Osteoblast (primary cell): Measurements from ENCODE around the gene FARP1. TPM values are rescaled to one million over a fixed set of nuclear protein-coding genes. Genes with fewer than 3 reads are reported as not detected.

Experiments used
- DNase-seq: peaks from one replicate; pipeline ENCODE4 v3.0.0; 2011; ENCODE audit warnings: low spot score, mixed read lengths; ENCODE audit not compliant: insufficient read length; ENCODE audit errors: missing footprints
- H2AFZ ChIP-seq: 2 replicates; pipeline ENCODE4 v1.6.0; 2011; ENCODE audit warnings: mild to moderate bottlenecking, low read length
- H3K27ac ChIP-seq: 2 replicates; pipeline ENCODE4 v1.5.1; 2011; ENCODE audit warnings: mild to moderate bottlenecking, low read depth, low read length, moderate library complexity
- H3K27me3 ChIP-seq: 2 replicates; pipeline ENCODE4 v1.6.0; 2012; ENCODE audit warnings: mild to moderate bottlenecking, control low read depth, inconsistent platforms, low read length, moderate library complexity; ENCODE audit not compliant: insufficient read depth
- H3K36me3 ChIP-seq: 2 replicates; pipeline ENCODE4 v1.5.1; 2011; ENCODE audit warnings: mild to moderate bottlenecking, low read length, control low read depth, moderate library complexity; ENCODE audit not compliant: insufficient read depth
- H3K4me1 ChIP-seq: 2 replicates; pipeline ENCODE4 v1.5.1; 2011; ENCODE audit warnings: mild to moderate bottlenecking, low read length, control low read depth, moderate library complexity; ENCODE audit not compliant: insufficient read depth
- H3K4me2 ChIP-seq: 2 replicates; pipeline ENCODE4 v1.6.0; 2011; ENCODE audit warnings: mild to moderate bottlenecking, low read length; ENCODE audit not compliant: insufficient read depth
- H3K4me3 ChIP-seq: fragments of 200-600 bp; sonication (generic); 3 replicates; pipeline ENCODE4 v1.5.1; 2012; ENCODE audit warnings: mild to moderate bottlenecking, low read length, inconsistent platforms; ENCODE audit not compliant: insufficient read depth
- H3K79me2 ChIP-seq: 2 replicates; pipeline ENCODE4 v1.6.0; 2012; ENCODE audit warnings: mild to moderate bottlenecking, low read length, control low read depth, inconsistent platforms; ENCODE audit not compliant: insufficient read depth
- H3K9me3 ChIP-seq: 2 replicates; pipeline ENCODE4 v1.5.1; 2011; ENCODE audit warnings: low read depth, low read length, control low read depth
- H4K20me1 ChIP-seq: 2 replicates; pipeline ENCODE4 v1.6.0; 2012; ENCODE audit warnings: mild to moderate bottlenecking, low read length, control low read depth; ENCODE audit not compliant: insufficient read depth
- total RNA-seq: library from RNA; depleted of rRNA; stranded (reverse); fragments of >200 nt; gene quantifications from 2 replicates; pipeline ENCODE4 v1.2.3, GENCODE V29; 2012
- TF ChIP-seq, protein P1 (sequence below): IDR thresholded peaks from 2 replicates; pipeline ENCODE4 v1.5.1; 2011; ENCODE audit warnings: mild to moderate bottlenecking, low read depth, low read length, moderate library complexity; ENCODE audit errors: extremely low read depth

FARP1 gene
- total RNA-seq, 1 donor = 36.2 TPM

DNA sequence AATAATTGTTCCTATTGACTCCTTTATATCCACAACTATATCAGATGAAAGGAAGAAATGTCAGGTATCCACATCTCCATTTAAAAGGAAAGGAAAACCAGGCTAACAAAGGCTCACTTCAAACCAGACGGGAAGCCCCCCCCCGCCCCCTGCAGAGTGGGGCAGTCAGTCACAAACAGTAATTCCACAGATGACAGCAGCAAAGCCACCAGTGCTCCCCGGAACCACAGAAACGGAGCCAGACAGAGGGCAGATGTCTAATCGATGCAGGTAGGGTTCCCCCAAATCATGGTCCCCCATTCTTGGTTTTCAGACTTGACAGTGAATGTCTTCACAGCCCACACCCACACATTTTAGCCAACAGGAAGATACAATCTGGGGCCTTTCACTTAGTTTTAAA is 333.2 kb downstream of the FARP1 start:
- no peaks in the 10 kb centered on the region for H3K9me3 ChIP-seq
- TF ChIP-seq, protein P1, sequence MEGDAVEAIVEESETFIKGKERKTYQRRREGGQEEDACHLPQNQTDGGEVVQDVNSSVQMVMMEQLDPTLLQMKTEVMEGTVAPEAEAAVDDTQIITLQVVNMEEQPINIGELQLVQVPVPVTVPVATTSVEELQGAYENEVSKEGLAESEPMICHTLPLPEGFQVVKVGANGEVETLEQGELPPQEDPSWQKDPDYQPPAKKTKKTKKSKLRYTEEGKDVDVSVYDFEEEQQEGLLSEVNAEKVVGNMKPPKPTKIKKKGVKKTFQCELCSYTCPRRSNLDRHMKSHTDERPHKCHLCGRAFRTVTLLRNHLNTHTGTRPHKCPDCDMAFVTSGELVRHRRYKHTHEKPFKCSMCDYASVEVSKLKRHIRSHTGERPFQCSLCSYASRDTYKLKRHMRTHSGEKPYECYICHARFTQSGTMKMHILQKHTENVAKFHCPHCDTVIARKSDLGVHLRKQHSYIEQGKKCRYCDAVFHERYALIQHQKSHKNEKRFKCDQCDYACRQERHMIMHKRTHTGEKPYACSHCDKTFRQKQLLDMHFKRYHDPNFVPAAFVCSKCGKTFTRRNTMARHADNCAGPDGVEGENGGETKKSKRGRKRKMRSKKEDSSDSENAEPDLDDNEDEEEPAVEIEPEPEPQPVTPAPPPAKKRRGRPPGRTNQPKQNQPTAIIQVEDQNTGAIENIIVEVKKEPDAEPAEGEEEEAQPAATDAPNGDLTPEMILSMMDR = no peak
- peaks cover 3% of the 10 kb centered on the region for H4K20me1 ChIP-seq
- no peaks in the 10 kb centered on the region for H3K27me3 ChIP-seq
- peak; percentile 78 for DNase-seq
- peak overlapping the region; percentile 79 for H3K27ac ChIP-seq
- H3K4me1 ChIP-seq = peaks cover 33% of the 10 kb centered on the region
- H3K79me2 ChIP-seq = peaks cover 81% of the 10 kb centered on the region
- peak overlapping the region; percentile 62 for H3K4me2 ChIP-seq
- peak overlapping the region; percentile 7 for H2AFZ ChIP-seq
- no peak overlapping the region for H3K4me3 ChIP-seq
- peaks cover 34% of the 10 kb centered on the region for H3K36me3 ChIP-seq

DNA sequence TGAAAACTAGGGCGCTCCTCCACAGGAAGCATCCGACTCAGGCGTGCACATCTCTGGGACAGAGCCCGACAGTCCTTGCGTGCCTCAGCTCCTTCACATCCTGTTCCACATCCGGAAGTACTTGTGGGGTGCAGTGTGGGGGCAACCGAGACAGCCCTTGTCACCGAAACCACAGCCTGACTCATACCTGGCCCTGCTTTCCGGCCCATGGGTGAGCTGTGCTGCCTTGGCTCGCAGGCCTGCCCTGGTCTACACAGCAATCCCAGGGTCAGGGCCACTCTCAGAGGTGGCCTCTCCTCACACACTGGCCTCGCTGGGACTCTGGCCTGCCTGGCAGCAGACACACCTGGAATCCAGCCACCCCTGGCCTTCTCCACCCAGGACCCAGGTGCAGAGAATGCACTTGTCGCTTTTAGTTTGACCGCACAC is 333.7 kb downstream of the FARP1 start:
- H3K9me3 ChIP-seq = no peaks in the 10 kb centered on the region
- H3K4me3 ChIP-seq = no peak overlapping the region
- H2AFZ ChIP-seq = peak overlapping the region; percentile 7
- H3K4me1 ChIP-seq = peaks cover 34% of the 10 kb centered on the region
- peaks cover 3% of the 10 kb centered on the region for H4K20me1 ChIP-seq
- peak overlapping the region; percentile 79 for H3K27ac ChIP-seq
- TF ChIP-seq, protein P1 = no peak
- peaks cover 30% of the 10 kb centered on the region for H3K36me3 ChIP-seq
- peak; percentile 97 for DNase-seq
- peaks cover 81% of the 10 kb centered on the region for H3K79me2 ChIP-seq
- no peaks in the 10 kb centered on the region for H3K27me3 ChIP-seq
- H3K4me2 ChIP-seq = peak overlapping the region; percentile 62

DNA sequence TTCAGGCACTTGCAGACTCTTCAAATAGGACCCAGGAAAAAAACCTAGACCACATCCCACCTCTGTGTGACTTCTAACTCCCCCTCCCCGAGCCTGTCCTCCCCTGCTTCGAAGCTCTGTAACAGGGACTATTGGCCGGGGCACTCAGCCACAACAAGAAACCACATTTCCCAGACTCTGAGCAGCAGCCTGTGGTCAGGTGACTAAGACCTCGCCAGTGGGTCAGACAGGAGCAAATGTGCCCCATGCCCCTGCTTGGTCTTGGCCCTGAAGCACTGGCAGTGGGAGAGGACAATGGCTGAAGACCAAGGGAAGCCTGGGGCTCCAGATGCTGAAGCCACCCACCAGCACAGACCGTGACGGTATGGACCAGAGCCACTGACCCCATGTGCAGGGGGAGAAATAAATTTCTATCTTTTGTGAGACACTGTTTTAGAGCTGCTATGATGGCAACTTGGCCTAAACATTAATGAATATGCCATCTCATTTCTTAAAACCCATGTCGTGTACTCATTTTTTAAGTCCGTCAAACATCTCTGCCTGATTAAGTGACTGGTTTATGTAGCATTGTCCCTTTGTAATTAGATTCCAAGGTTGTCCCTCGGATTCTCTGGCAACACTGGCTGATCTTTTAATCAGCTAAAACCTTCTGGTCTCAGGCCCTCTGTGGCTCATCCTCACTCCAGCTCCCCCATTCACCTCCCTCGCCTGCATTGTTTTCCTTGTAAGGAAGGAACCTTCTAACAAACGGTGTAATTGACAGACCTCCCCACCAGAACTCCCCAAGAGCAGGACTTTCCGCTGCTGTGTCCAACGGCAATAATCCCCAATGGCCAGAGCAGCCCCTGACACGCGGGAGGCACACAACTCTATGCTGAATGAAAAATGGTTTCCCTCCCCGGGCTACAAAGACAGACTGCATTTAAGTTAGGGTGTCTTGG is 335.6 kb downstream of the FARP1 start:
- Histone ChIP-seq H3K36me3 (peaks cover 14% of the 10 kb centered on the region), H4K20me1 (peaks cover 3% of the 10 kb centered on the region), H3K4me3 (no peak overlapping the region), H3K79me2 (peaks cover 86% of the 10 kb centered on the region), H2AFZ (no peak overlapping the region), H3K27ac (peak overlapping the region; percentile 79), H3K9me3 (no peaks in the 10 kb centered on the region), H3K4me2 (no peak overlapping the region), H3K4me1 (peaks cover 47% of the 10 kb centered on the region), H3K27me3 (no peaks in the 10 kb centered on the region)
- TF ChIP-seq, protein P1 = no peak
- peak; percentile 91 for DNase-seq

DNA sequence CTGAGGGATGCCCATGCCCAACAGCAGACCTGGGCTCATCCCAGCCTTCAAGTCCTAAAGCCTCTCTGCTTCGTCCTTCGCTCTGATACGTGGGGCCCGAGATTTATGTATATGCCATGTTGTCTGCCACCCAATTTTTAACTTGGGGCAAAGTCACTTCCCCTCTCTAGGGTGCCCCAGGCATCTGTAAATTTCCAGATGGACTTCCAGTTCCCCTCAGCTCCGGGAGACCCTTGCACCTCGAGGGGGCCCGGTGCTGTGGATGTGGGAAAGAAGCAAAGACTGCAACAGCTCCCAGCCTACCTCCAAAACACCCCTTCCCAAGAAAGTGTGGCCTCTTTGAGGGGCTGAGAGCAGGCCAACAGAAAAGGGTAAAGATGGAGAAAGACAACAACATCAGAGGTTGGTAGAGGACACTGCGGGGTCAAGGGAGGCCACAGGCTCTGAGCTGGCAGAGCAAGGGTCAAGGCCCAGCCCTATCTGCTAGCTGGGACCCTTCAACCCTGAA is 336.7 kb downstream of the FARP1 start:
- Histone ChIP-seq H3K4me3 (no peak overlapping the region), H3K79me2 (peaks cover 88% of the 10 kb centered on the region), H3K4me2 (no peak overlapping the region), H3K36me3 (peaks cover 3% of the 10 kb centered on the region), H3K9me3 (no peaks in the 10 kb centered on the region), H3K27ac (peak overlapping the region; percentile 18), H3K4me1 (peaks cover 58% of the 10 kb centered on the region), H4K20me1 (peaks cover 5% of the 10 kb centered on the region), H3K27me3 (no peaks in the 10 kb centered on the region), H2AFZ (no peak overlapping the region)
- TF ChIP-seq, protein P1 = no peak
- no peak for DNase-seq
